Measurements from ENCODE around the gene EPN2. TPM values are rescaled to one million over a fixed set of nuclear protein-coding genes. Genes with fewer than 3 reads are reported as not detected.
A peak's percentile ranks its signal among the peaks of the same experiment; 100 is the strongest.
"Not testable (repeated sequence)": the region's sequence is repeated elsewhere in the genome, so short reads cannot be mapped to it uniquely, and the experiment has no call there.

Gene EPN2
- 20.3 and 36.0 TPM in 2 replicates for total RNA-seq
- 23.8 and 27.0 TPM in 2 replicates for polyA plus RNA-seq
- 23.4 and 28.0 TPM in 2 replicates for polyA plus RNA-seq (2012)
- 26.4 and 37.9 TPM in 2 replicates for polyA minus RNA-seq (ENCODE audit: low replicate concordance)

- H3K27me3 ChIP-seq (ENCODE audit: control insufficient read depth, insufficient read depth, low read length); H4K20me1 ChIP-seq (ENCODE audit: control insufficient read depth, extremely low read depth, insufficient read depth, low read length); H3K4me1 ChIP-seq (ENCODE audit: control insufficient read depth, extremely low read depth, insufficient read depth, low read length); H2AFZ ChIP-seq (ENCODE audit: low read length); H3K36me3 ChIP-seq (ENCODE audit: control insufficient read depth, insufficient read depth, low read length); H3K9me3 ChIP-seq (ENCODE audit: control insufficient read depth, insufficient read depth, low read depth, low read length): not testable (repeated sequence)
- DNase-seq (ENCODE audit: low read depth in 2 of 2): peak; percentile 35 to 64
- Histone ChIP-seq H3K4me3 (replicated peaks in 1 of 4; ENCODE audit: control extremely low read depth in 1 of 4, insufficient read depth in 1 of 4, low read depth in 3 of 4, low read length in 4 of 4) (peak within 1 kb of the TSS; percentile 80 to 98 (median 93)), H3K27ac (ENCODE audit: insufficient read depth, low read length) (peak within 1 kb of the TSS; percentile 43), H3K4me2 (ENCODE audit: extremely low read depth, insufficient read depth, low read length) (peak within 1 kb of the TSS; percentile 99), H3K9ac (ENCODE audit: insufficient read depth, low read length) (peak within 1 kb of the TSS; percentile 73), H3K79me2 (ENCODE audit: control insufficient read depth, insufficient read depth, low read length) (peaks cover 35% of the 10 kb centered on the region)
These were observed at the start of gene EPN2 for GRCh38 chr17:19237139-19237388. TSS of gene EPN2 (plus strand) at chr17:19237366. CDS start at chr17:19283120, 45,754 bp downstream.

DNA sequence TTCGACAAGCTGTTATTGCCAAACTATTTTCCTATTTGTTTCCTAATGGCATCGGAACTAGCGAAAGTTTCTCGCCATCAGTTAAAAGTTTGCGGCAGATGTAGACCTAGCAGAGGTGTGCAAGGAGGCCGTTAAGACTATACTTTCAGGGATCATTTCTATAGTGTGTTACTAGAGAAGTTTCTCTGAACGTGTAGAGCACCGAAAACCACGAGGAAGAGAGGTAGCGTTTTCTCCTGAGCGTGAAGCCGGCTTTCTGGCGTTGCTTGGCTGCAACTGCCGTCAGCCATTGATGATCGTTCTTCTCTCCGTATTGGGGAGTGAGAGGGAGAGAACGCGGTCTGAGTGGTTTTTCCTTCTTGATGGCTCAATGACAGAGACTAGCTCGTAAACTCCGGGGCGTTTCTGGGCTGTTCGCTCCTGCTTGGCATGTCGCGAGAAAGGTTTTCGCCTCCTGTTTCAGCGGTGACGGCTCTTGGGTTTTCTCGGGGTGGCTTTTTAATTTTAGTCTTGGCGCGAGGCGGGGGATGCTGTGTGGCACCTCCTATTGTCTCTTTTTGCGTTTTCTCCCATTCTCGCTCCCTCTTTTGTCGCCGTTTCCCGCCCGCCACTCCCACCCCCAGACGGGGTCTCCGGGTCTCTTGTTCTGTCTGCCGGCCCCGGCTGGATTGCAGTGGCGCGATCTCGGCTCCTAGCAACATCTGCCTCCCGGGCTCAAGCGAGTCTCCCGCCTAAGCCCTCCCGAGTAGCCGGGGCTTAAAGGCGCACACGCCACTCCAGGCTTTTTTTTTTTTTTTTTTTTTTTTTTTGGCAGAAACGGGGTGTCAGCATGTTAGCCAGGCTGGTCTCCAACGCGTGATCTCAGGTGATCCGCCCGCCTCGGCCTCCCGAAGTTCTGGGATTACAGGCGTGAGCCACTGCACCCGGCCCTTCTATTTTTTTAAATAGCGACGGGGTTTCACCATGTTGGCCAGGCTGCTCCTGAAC, 49.0 kb upstream of the EPN2 start:
- not testable (repeated sequence) for H3K36me3 ChIP-seq (ENCODE audit: control insufficient read depth, insufficient read depth, low read length); H3K9me3 ChIP-seq (ENCODE audit: control insufficient read depth, insufficient read depth, low read depth, low read length); H2AFZ ChIP-seq (ENCODE audit: low read length); DNase-seq (ENCODE audit: low read depth in 2 of 2); H3K9ac ChIP-seq (ENCODE audit: insufficient read depth, low read length); H3K4me3 ChIP-seq (replicated peaks in 1 of 4; ENCODE audit: control extremely low read depth in 1 of 4, insufficient read depth in 1 of 4, low read depth in 3 of 4, low read length in 4 of 4); H3K79me2 ChIP-seq (ENCODE audit: control insufficient read depth, insufficient read depth, low read length); H3K27ac ChIP-seq (ENCODE audit: insufficient read depth, low read length); H3K27me3 ChIP-seq (ENCODE audit: control insufficient read depth, insufficient read depth, low read length); H3K4me1 ChIP-seq (ENCODE audit: control insufficient read depth, extremely low read depth, insufficient read depth, low read length); H4K20me1 ChIP-seq (ENCODE audit: control insufficient read depth, extremely low read depth, insufficient read depth, low read length); H3K4me2 ChIP-seq (ENCODE audit: extremely low read depth, insufficient read depth, low read length)

- H3K4me2 ChIP-seq (ENCODE audit: extremely low read depth, insufficient read depth, low read length); H3K4me1 ChIP-seq (ENCODE audit: control insufficient read depth, extremely low read depth, insufficient read depth, low read length); H3K4me3 ChIP-seq (replicated peaks in 1 of 4; ENCODE audit: control extremely low read depth in 1 of 4, insufficient read depth in 1 of 4, low read depth in 3 of 4, low read length in 4 of 4); H4K20me1 ChIP-seq (ENCODE audit: control insufficient read depth, extremely low read depth, insufficient read depth, low read length); H2AFZ ChIP-seq (ENCODE audit: low read length); H3K27me3 ChIP-seq (ENCODE audit: control insufficient read depth, insufficient read depth, low read length); H3K9me3 ChIP-seq (ENCODE audit: control insufficient read depth, insufficient read depth, low read depth, low read length); DNase-seq (ENCODE audit: low read depth in 2 of 2); H3K27ac ChIP-seq (ENCODE audit: insufficient read depth, low read length); H3K79me2 ChIP-seq (ENCODE audit: control insufficient read depth, insufficient read depth, low read length); H3K9ac ChIP-seq (ENCODE audit: insufficient read depth, low read length); H3K36me3 ChIP-seq (ENCODE audit: control insufficient read depth, insufficient read depth, low read length): not testable (repeated sequence)
These were observed 48.1 kb upstream of the EPN2 start for GRCh38 chr17:19188870-19189708.

DNA sequence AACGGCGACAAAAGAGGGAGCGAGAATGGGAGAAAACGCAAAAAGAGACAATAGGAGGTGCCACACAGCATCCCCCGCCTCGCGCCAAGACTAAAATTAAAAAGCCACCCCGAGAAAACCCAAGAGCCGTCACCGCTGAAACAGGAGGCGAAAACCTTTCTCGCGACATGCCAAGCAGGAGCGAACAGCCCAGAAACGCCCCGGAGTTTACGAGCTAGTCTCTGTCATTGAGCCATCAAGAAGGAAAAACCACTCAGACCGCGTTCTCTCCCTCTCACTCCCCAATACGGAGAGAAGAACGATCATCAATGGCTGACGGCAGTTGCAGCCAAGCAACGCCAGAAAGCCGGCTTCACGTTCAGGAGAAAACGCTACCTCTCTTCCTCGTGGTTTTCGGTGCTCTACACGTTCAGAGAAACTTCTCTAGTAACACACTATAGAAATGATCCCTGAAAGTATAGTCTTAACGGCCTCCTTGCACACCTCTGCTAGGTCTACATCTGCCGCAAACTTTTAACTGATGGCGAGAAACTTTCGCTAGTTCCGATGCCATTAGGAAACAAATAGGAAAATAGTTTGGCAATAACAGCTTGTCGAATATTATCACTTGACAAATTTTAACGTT, 47.3 kb upstream of the EPN2 start:
- not testable (repeated sequence) for H3K4me2 ChIP-seq (ENCODE audit: extremely low read depth, insufficient read depth, low read length); H3K4me3 ChIP-seq (replicated peaks in 1 of 4; ENCODE audit: control extremely low read depth in 1 of 4, insufficient read depth in 1 of 4, low read depth in 3 of 4, low read length in 4 of 4); H2AFZ ChIP-seq (ENCODE audit: low read length); H3K9me3 ChIP-seq (ENCODE audit: control insufficient read depth, insufficient read depth, low read depth, low read length); H3K27me3 ChIP-seq (ENCODE audit: control insufficient read depth, insufficient read depth, low read length); H3K9ac ChIP-seq (ENCODE audit: insufficient read depth, low read length); H3K27ac ChIP-seq (ENCODE audit: insufficient read depth, low read length); H3K79me2 ChIP-seq (ENCODE audit: control insufficient read depth, insufficient read depth, low read length); H4K20me1 ChIP-seq (ENCODE audit: control insufficient read depth, extremely low read depth, insufficient read depth, low read length); H3K36me3 ChIP-seq (ENCODE audit: control insufficient read depth, insufficient read depth, low read length); H3K4me1 ChIP-seq (ENCODE audit: control insufficient read depth, extremely low read depth, insufficient read depth, low read length); DNase-seq (ENCODE audit: low read depth in 2 of 2)

GRCh38 chr17:19196382-19197204, 40.6 kb upstream of the EPN2 start:
- H3K9ac ChIP-seq (ENCODE audit: insufficient read depth, low read length); H3K36me3 ChIP-seq (ENCODE audit: control insufficient read depth, insufficient read depth, low read length); H3K27ac ChIP-seq (ENCODE audit: insufficient read depth, low read length); H3K79me2 ChIP-seq (ENCODE audit: control insufficient read depth, insufficient read depth, low read length); DNase-seq (ENCODE audit: low read depth in 2 of 2); H4K20me1 ChIP-seq (ENCODE audit: control insufficient read depth, extremely low read depth, insufficient read depth, low read length); H3K27me3 ChIP-seq (ENCODE audit: control insufficient read depth, insufficient read depth, low read length); H2AFZ ChIP-seq (ENCODE audit: low read length); H3K9me3 ChIP-seq (ENCODE audit: control insufficient read depth, insufficient read depth, low read depth, low read length); H3K4me1 ChIP-seq (ENCODE audit: control insufficient read depth, extremely low read depth, insufficient read depth, low read length); H3K4me2 ChIP-seq (ENCODE audit: extremely low read depth, insufficient read depth, low read length); H3K4me3 ChIP-seq (replicated peaks in 1 of 4; ENCODE audit: control extremely low read depth in 1 of 4, insufficient read depth in 1 of 4, low read depth in 3 of 4, low read length in 4 of 4): not testable (repeated sequence)

DNA sequence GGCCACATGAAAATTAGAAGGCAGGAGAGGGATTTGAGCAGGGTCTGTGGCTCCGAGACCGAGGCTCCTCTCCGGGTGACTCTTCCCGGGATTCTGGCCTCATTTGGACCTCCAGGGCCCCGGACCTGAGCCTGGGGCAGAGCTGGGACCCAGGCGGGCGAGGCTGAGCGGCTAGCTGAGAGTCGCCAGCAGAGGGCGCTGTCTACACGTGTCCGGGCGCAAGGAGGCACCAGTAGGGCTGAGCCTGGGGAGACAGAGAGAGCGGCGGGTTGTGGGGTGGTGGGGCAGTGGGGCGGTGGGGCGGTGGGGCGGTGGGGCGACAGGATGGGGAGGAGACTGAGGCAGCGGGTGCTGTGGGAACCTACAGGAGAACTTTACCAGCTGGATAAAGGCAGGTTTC, 34.7 kb upstream of the EPN2 start:
- not testable (repeated sequence) for H3K4me2 ChIP-seq (ENCODE audit: extremely low read depth, insufficient read depth, low read length); H3K9me3 ChIP-seq (ENCODE audit: control insufficient read depth, insufficient read depth, low read depth, low read length); H3K79me2 ChIP-seq (ENCODE audit: control insufficient read depth, insufficient read depth, low read length); H3K27me3 ChIP-seq (ENCODE audit: control insufficient read depth, insufficient read depth, low read length); H4K20me1 ChIP-seq (ENCODE audit: control insufficient read depth, extremely low read depth, insufficient read depth, low read length); H3K27ac ChIP-seq (ENCODE audit: insufficient read depth, low read length); H3K4me1 ChIP-seq (ENCODE audit: control insufficient read depth, extremely low read depth, insufficient read depth, low read length); H3K36me3 ChIP-seq (ENCODE audit: control insufficient read depth, insufficient read depth, low read length); DNase-seq (ENCODE audit: low read depth in 2 of 2); H3K4me3 ChIP-seq (replicated peaks in 1 of 4; ENCODE audit: control extremely low read depth in 1 of 4, insufficient read depth in 1 of 4, low read depth in 3 of 4, low read length in 4 of 4); H3K9ac ChIP-seq (ENCODE audit: insufficient read depth, low read length); H2AFZ ChIP-seq (ENCODE audit: low read length)
